ENCODE data around the gene BCL2L14. TPM values are rescaled to one million over a fixed set of nuclear protein-coding genes. Genes with fewer than 3 reads are reported as not detected.

Gene BCL2L14
- total RNA-seq, 1 experiment from 2014 or later, result not detected

GRCh38 chr12:12079291-12079690 lies 8.6 kb downstream of the BCL2L14 start:
- no peaks in the 10 kb centered on the region for H3K36me3 ChIP-seq (ENCODE audit: control insufficient read depth, insufficient read depth, low read length)
- BruUV-seq (replicated peaks), result no TSS peak
- no peaks in the 10 kb centered on the region for H3K9me3 ChIP-seq (ENCODE audit: control insufficient read depth, insufficient read depth, low read depth, low read length)
- intact Hi-C loops (cut with micrococcal nuclease; ENCODE audit: unreplicated experiment) (no loop called here), in situ Hi-C loops (cut with HindIII; ENCODE audit: low pct_unique_long_range_greater_than_20kb, low sequenced_read_pairs) (no loop called here)
- POLR2A ChIA-PET, result no interaction called here
- no peak for ATAC-seq
- H3K27me3 ChIP-seq (ENCODE audit: control insufficient read depth, insufficient read depth, low read length), result no peaks in the 10 kb centered on the region
- CTCF ChIA-PET, result interaction anchor here (0.7 kb wide), 1 partner anchor 521 kb away, joined by 6 read pairs; no protein-coding TSS in a partner anchor
- no peak for DNase-seq (ENCODE audit: low read depth, low spot score)
- TF ChIP-seq POLR2AphosphoS5 (IDR thresholded peaks at IDR 0.05; ENCODE audit: low read depth, low read length), result no peak
- TF ChIP-seq SIN3A (IDR thresholded peaks at IDR 0.05; ENCODE audit: borderline replicate concordance, insufficient read depth, low read depth, low read length), result no peak
- TF ChIP-seq REST (IDR thresholded peaks at IDR 0.05; ENCODE audit: insufficient read depth in 1 of 2, low read depth in 2 of 2, low read length in 1 of 2), result no peak
- no peak for TF ChIP-seq CTCF (IDR thresholded peaks at IDR 0.05)
- no peak for TF ChIP-seq TCF7L2 (IDR thresholded peaks at IDR 0.05; ENCODE audit: low read depth, low read length)
- H3K4me3 ChIP-seq (ENCODE audit: low read depth in 2 of 2, low read length in 2 of 2), result no peak overlapping the region
- H3K27ac ChIP-seq (ENCODE audit: low read length), result no peak overlapping the region
- no peaks in the 10 kb centered on the region for H3K4me1 ChIP-seq (ENCODE audit: control insufficient read depth, insufficient read depth, low read length)

- CTCF ChIA-PET, result interaction anchor here (0.5 to 1.4 kb wide), 4 partner anchors 226 to 276 kb away, joined by 3 read pairs; no protein-coding TSS in a partner anchor
- in situ Hi-C loops (cut with HindIII; ENCODE audit: low pct_unique_long_range_greater_than_20kb, low sequenced_read_pairs) (no loop called here), intact Hi-C loops (cut with micrococcal nuclease; ENCODE audit: unreplicated experiment) (loop anchor here (2.0 kb wide), 2 partner anchors 245 to 253 kb away; no protein-coding TSS in a partner anchor)
- no peak for TF ChIP-seq REST (IDR thresholded peaks at IDR 0.05; ENCODE audit: insufficient read depth in 1 of 2, low read depth in 2 of 2, low read length in 1 of 2)
- peak; percentile 52; the same call in 1 of the 2 replicates for TF ChIP-seq CTCF (IDR thresholded peaks at IDR 0.05)
- no TSS peak for BruUV-seq (replicated peaks)
- no peaks in the 10 kb centered on the region for H3K9me3 ChIP-seq (ENCODE audit: control insufficient read depth, insufficient read depth, low read depth, low read length)
- DNase-seq (ENCODE audit: low read depth, low spot score), result peak; percentile 20
- H3K4me1 ChIP-seq (ENCODE audit: control insufficient read depth, insufficient read depth, low read length), result no peaks in the 10 kb centered on the region
- H3K27ac ChIP-seq (ENCODE audit: low read length), result no peak overlapping the region
- H3K4me3 ChIP-seq (ENCODE audit: low read depth in 2 of 2, low read length in 2 of 2), result no peak overlapping the region
- POLR2A ChIA-PET, result no interaction called here
- no peaks in the 10 kb centered on the region for H3K27me3 ChIP-seq (ENCODE audit: control insufficient read depth, insufficient read depth, low read length)
- ATAC-seq, result peak; percentile 92
- no peaks in the 10 kb centered on the region for H3K36me3 ChIP-seq (ENCODE audit: control insufficient read depth, insufficient read depth, low read length)
Observed at GRCh38 chr12:12081836-12082497, 11.2 kb downstream of the BCL2L14 start.

All from Panc1 (cell line).